Neural cell (in vitro differentiated cells): Measurements from ENCODE around the gene WDR49. TPM values are rescaled to one million over a fixed set of nuclear protein-coding genes. Genes with fewer than 3 reads are reported as not detected.

Experiments
- H2AFZ ChIP-seq: fragments of 200-600, 300-800 bp; sonication (generic), shearing (Covaris generic); 2 replicates; pipeline ENCODE4 v1.6.0; 2014; ENCODE audit warnings: low read depth, mild to moderate bottlenecking, antibody characterized with exemption, low read length, moderate library complexity
- H3F3A ChIP-seq: fragments of 200-600 bp; shearing (Covaris generic); 2 replicates; pipeline ENCODE4 v1.6.1; 2016; ENCODE audit warnings: mild to moderate bottlenecking, moderate library complexity, mixed read lengths, antibody characterized with exemption, low read length; ENCODE audit not compliant: insufficient read depth, poor library complexity, severe bottlenecking
- H3K27ac ChIP-seq: fragments of 200-600, 300-800 bp; sonication (generic), shearing (Covaris generic); 2 replicates; pipeline ENCODE4 v1.5.1; 2014; ENCODE audit warnings: mild to moderate bottlenecking, low read length, moderate library complexity
- H3K27me3 ChIP-seq: fragments of 300-800, 200-600 bp; sonication (generic), shearing (Covaris generic); 2 replicates; pipeline ENCODE4 v1.6.0; 2014; ENCODE audit warnings: mild to moderate bottlenecking, low read depth, low read length, moderate library complexity; ENCODE audit not compliant: insufficient read depth
- H3K36me3 ChIP-seq: fragments of 300-800, 200-600 bp; sonication (generic), shearing (Covaris generic); 2 replicates; pipeline ENCODE4 v1.5.1; 2014; ENCODE audit warnings: mild to moderate bottlenecking, antibody characterized with exemption, low read length, moderate library complexity; ENCODE audit not compliant: insufficient read depth
- H3K4me2 ChIP-seq: fragments of 300-800, 200-600 bp; sonication (generic), shearing (Covaris generic); 2 replicates; pipeline ENCODE4 v1.6.0; 2014; ENCODE audit warnings: mild to moderate bottlenecking, low read length
- H3K4me3 ChIP-seq: fragments of 300-800, 200-600 bp; sonication (generic), shearing (Covaris generic); 2 replicates; pipeline ENCODE4 v1.5.1; 2014; ENCODE audit warnings: mild to moderate bottlenecking, low read length, moderate library complexity
- H3K79me2 ChIP-seq: fragments of 200-600 bp; shearing (Covaris generic); replicated peaks from 2 replicates; pipeline ENCODE4 v1.6.0; 2014; ENCODE audit warnings: mild to moderate bottlenecking, low read length, moderate library complexity; ENCODE audit not compliant: insufficient read depth
- H3K9ac ChIP-seq: fragments of 300-800, 200-600 bp; sonication (generic), shearing (Covaris generic); 2 replicates; pipeline ENCODE4 v1.6.1; 2016; ENCODE audit warnings: mild to moderate bottlenecking, low read length, mixed read lengths
- H3K9me2 ChIP-seq: fragments of 200-600 bp; shearing (Covaris generic); 2 replicates; pipeline ENCODE4 v1.6.1; 2016; ENCODE audit warnings: mild to moderate bottlenecking, low read length, mixed read lengths; ENCODE audit not compliant: insufficient read depth
- H3K9me3 ChIP-seq: fragments of 200-600, 300-800 bp; sonication (generic), shearing (Covaris generic); 2 replicates; pipeline ENCODE4 v1.6.1; 2016; ENCODE audit warnings: mild to moderate bottlenecking, mixed run types, low read length, moderate library complexity, mixed read lengths
- H4K20me1 ChIP-seq: fragments of 200-600 bp; shearing (Covaris generic); 2 replicates; pipeline ENCODE4 v1.6.1; 2016; ENCODE audit warnings: mild to moderate bottlenecking, mixed run types; ENCODE audit not compliant: insufficient read depth
- EP300 ChIP-seq: fragments of 450-650 bp; conservative IDR thresholded peaks from 2 replicates; pipeline ENCODE4 v1.6.1; 2014; ENCODE audit warnings: antibody characterized with exemption, mild to moderate bottlenecking, moderate library complexity; ENCODE audit not compliant: poor library complexity, severe bottlenecking
- EZH2 ChIP-seq: fragments of 200-600, 300-800 bp; shearing (Covaris generic), sonication (generic); IDR thresholded peaks from 2 replicates; pipeline ENCODE4 v1.6.1; 2014; ENCODE audit warnings: antibody characterized with exemption, low read length, borderline replicate concordance, mild to moderate bottlenecking; ENCODE audit not compliant: insufficient read depth, poor library complexity, severe bottlenecking
- MXI1 ChIP-seq: fragments of 450-650 bp; conservative IDR thresholded peaks from 2 replicates; pipeline ENCODE4 v1.6.1; 2014; ENCODE audit warnings: antibody characterized with exemption, mild to moderate bottlenecking; ENCODE audit not compliant: poor library complexity, severe bottlenecking
- POLR2AphosphoS5 ChIP-seq: IDR thresholded peaks from 2 replicates; pipeline ENCODE4 v1.6.1; 2012
- RAD21 ChIP-seq: fragments of 450-650 bp; conservative IDR thresholded peaks from 2 replicates; pipeline ENCODE4 v1.6.1; 2014; ENCODE audit warnings: antibody characterized with exemption, mild to moderate bottlenecking, moderate library complexity
- SMC3 ChIP-seq: fragments of 450-650 bp; conservative IDR thresholded peaks from 2 replicates; pipeline ENCODE4 v1.6.1; 2014; ENCODE audit warnings: antibody characterized with exemption, mild to moderate bottlenecking, moderate library complexity; ENCODE audit not compliant: poor library complexity
- TAF1 ChIP-seq: IDR thresholded peaks from 2 replicates; pipeline ENCODE4 v1.6.1; 2012; ENCODE audit warnings: low read depth
- polyA plus RNA-seq: library from polyadenylated mRNA; depleted of rRNA; stranded (reverse); fragments of >200 nt; gene quantifications from 2 replicates; pipeline ENCODE4 v1.2.3, GENCODE V29; 2014
- TF ChIP-seq, protein P1 (sequence below): fragments of 450-650 bp; IDR thresholded peaks from 2 replicates; pipeline ENCODE4 v1.5.1; 2014; ENCODE audit warnings: antibody characterized with exemption, mild to moderate bottlenecking, moderate library complexity; ENCODE audit not compliant: poor library complexity, severe bottlenecking
- TF ChIP-seq, protein P2 (sequence below): IDR thresholded peaks from 2 replicates; pipeline ENCODE4 v1.6.1; 2012; ENCODE audit warnings: borderline replicate concordance

The WDR49 gene
- polyA plus RNA-seq, 1 donor from 2014 or later, result 1.1 TPM

DNA sequence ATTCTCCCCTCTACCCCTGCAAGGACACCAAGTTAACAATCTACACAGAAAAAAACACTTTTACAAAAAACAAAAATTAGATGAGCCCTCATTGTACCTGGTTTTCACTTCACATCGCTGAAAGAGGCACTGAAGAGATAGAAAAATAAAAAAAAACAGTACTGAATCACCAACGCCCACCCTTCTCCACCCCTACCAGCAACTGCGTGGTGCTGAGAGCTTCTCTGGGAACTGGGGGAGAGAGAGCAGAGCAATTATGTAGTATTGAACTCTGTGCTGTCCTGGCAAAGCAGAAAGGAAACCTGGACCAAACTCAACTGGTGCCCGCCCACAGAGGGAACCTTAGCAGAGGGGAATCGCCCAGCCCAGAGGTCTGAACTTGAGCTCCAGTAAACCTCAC is 44.6 kb downstream of the WDR49 start (continued):
- TF ChIP-seq SMC3 (no peak), EZH2 (no peak)

DNA sequence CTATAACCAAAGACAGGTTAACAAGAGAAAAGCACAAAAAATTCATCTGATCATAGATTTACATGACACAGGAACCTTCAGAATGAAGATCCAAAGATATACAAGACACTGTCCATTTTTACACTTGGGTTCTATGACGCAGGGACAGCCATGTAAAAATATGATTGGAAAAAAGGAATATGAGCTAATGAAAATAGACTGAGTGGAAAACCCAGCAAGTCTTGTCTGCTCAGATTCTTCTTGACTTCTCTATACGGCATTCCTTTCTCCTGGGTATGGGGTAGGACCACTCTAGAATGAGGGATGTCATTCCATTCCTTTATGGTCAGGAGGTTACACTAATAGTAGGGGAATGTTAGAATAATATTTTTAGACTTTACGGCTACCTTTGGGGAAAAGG is 46.9 kb downstream of the WDR49 start:
- Histone ChIP-seq H4K20me1 (no peaks in the 10 kb centered on the region), H3K27ac (no peak overlapping the region), H3F3A (no peaks in the 10 kb centered on the region), H3K9ac (no peak overlapping the region), H3K4me2 (no peak overlapping the region), H3K27me3 (no peaks in the 10 kb centered on the region), H3K79me2 (no peaks in the 10 kb centered on the region), H2AFZ (no peak overlapping the region), H3K9me3 (no peaks in the 10 kb centered on the region), H3K4me3 (no peak overlapping the region), H3K36me3 (no peaks in the 10 kb centered on the region), H3K9me2 (no peaks in the 10 kb centered on the region)
- TF ChIP-seq EZH2, result no peak
- TF ChIP-seq, protein P1, sequence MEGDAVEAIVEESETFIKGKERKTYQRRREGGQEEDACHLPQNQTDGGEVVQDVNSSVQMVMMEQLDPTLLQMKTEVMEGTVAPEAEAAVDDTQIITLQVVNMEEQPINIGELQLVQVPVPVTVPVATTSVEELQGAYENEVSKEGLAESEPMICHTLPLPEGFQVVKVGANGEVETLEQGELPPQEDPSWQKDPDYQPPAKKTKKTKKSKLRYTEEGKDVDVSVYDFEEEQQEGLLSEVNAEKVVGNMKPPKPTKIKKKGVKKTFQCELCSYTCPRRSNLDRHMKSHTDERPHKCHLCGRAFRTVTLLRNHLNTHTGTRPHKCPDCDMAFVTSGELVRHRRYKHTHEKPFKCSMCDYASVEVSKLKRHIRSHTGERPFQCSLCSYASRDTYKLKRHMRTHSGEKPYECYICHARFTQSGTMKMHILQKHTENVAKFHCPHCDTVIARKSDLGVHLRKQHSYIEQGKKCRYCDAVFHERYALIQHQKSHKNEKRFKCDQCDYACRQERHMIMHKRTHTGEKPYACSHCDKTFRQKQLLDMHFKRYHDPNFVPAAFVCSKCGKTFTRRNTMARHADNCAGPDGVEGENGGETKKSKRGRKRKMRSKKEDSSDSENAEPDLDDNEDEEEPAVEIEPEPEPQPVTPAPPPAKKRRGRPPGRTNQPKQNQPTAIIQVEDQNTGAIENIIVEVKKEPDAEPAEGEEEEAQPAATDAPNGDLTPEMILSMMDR, result no peak
- TF ChIP-seq SMC3, result no peak
- TF ChIP-seq RAD21, result no peak
- TF ChIP-seq POLR2AphosphoS5, result no peak
- TF ChIP-seq, protein P2, sequence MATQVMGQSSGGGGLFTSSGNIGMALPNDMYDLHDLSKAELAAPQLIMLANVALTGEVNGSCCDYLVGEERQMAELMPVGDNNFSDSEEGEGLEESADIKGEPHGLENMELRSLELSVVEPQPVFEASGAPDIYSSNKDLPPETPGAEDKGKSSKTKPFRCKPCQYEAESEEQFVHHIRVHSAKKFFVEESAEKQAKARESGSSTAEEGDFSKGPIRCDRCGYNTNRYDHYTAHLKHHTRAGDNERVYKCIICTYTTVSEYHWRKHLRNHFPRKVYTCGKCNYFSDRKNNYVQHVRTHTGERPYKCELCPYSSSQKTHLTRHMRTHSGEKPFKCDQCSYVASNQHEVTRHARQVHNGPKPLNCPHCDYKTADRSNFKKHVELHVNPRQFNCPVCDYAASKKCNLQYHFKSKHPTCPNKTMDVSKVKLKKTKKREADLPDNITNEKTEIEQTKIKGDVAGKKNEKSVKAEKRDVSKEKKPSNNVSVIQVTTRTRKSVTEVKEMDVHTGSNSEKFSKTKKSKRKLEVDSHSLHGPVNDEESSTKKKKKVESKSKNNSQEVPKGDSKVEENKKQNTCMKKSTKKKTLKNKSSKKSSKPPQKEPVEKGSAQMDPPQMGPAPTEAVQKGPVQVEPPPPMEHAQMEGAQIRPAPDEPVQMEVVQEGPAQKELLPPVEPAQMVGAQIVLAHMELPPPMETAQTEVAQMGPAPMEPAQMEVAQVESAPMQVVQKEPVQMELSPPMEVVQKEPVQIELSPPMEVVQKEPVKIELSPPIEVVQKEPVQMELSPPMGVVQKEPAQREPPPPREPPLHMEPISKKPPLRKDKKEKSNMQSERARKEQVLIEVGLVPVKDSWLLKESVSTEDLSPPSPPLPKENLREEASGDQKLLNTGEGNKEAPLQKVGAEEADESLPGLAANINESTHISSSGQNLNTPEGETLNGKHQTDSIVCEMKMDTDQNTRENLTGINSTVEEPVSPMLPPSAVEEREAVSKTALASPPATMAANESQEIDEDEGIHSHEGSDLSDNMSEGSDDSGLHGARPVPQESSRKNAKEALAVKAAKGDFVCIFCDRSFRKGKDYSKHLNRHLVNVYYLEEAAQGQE, result no peak
- TF ChIP-seq EP300, result no peak
- TF ChIP-seq MXI1, result no peak
- TF ChIP-seq TAF1, result no peak

DNA sequence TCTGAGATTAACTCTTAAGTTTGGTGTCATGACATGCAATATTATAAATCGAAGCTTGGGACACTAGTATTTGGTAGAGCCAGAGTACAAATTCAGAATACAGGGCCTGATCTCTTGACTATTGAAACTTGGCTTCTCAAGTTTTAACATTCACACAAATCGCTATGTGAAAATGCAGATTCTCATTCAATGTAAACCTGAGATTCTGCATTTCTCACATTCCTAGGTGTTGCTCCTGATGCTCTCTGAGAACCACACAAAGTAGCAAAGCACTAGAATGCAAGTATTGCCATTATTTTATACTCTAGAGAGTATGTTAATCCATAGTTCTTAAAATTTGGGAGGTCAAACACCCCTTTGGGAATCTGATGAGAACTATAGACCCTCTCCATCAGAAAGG is 47.9 kb downstream of the WDR49 start:
- Histone ChIP-seq H4K20me1 (no peaks in the 10 kb centered on the region), H3K9ac (no peak overlapping the region), H3K27me3 (no peaks in the 10 kb centered on the region), H3K79me2 (no peaks in the 10 kb centered on the region), H3K4me3 (no peak overlapping the region), H3K9me3 (no peaks in the 10 kb centered on the region), H3K36me3 (no peaks in the 10 kb centered on the region), H3F3A (no peaks in the 10 kb centered on the region), H2AFZ (no peak overlapping the region), H3K27ac (no peak overlapping the region), H3K9me2 (no peaks in the 10 kb centered on the region), H3K4me2 (no peak overlapping the region)
- TF ChIP-seq, protein P2, result no peak
- no peak for TF ChIP-seq SMC3
- TF ChIP-seq TAF1, result no peak
- no peak for TF ChIP-seq POLR2AphosphoS5
- no peak for TF ChIP-seq EP300
- no peak for TF ChIP-seq MXI1
- no peak for TF ChIP-seq EZH2
- TF ChIP-seq RAD21, result no peak
- TF ChIP-seq, protein P1, result no peak
